GM12878 (cell line): ENCODE data around the gene LORICRIN. TPM values are rescaled to one million over a fixed set of nuclear protein-coding genes. Genes with fewer than 3 reads are reported as not detected.

Source experiments
- ATAC-seq: fragments of 200-7000 bp; cut with Tn5 transposase; 3 replicates; pipeline ENCODE4 v1.9.1; 2020; ENCODE audit warnings: mild to moderate bottlenecking, moderate library complexity
- BruUV-seq: library from RNA; stranded (reverse); fragments of 400-500 nt; replicated peaks from 2 replicates; lab custom pipeline; 2021; lab: Mats Ljungman, UMichigan
- CTCF ChIA-PET: fragments of 300-600 bp; sonication (Branson Sonifier 250); formaldehyde crosslinking; extraction: SDS; loops from one replicate; lab custom pipeline; 2021; ENCODE audit warnings: inconsistent platforms; lab: Yijun Ruan, JAX
- POLR2A ChIA-PET: fragments of 350-600 bp; formaldehyde crosslinking; extraction: SDS; loops from one replicate; lab custom pipeline; 2021; ENCODE audit warnings: inconsistent platforms; lab: Charles Lee
- RAD21 ChIA-PET: fragments of 300-600 bp; sonication (Branson Sonifier 250); formaldehyde crosslinking; loops from one replicate; lab custom pipeline; 2023; ENCODE audit warnings: antibody characterized with exemption; ENCODE audit not compliant: unreplicated experiment; lab: Charles Lee
- SMC1A ChIA-PET: fragments of 300-600 bp; sonication (Branson Sonifier 250); formaldehyde crosslinking; loops from one replicate; lab custom pipeline; 2023; ENCODE audit not compliant: unreplicated experiment, uncharacterized antibody; lab: Charles Lee
- DNase-seq: peaks from one replicate; pipeline ENCODE4 v3.0.0-alpha.2; 2011; ENCODE audit warnings: low read depth, low spot score
- FAIRE-seq: peaks from 3 replicates; lab custom pipeline; 2011; peaks lifted over from hg19 to GRCh38; lab: Jason Lieb, UNC
- H2AFZ ChIP-seq: 2 replicates; pipeline ENCODE4 v1.6.0; 2011; ENCODE audit warnings: low read depth, low read length, control low read depth; ENCODE audit not compliant: control insufficient read depth
- H3K27ac ChIP-seq: 2 replicates; pipeline ENCODE4 v1.5.1; 2011; ENCODE audit warnings: control low read depth; ENCODE audit not compliant: control insufficient read depth, insufficient read depth
- H3K27me3 ChIP-seq, 2 experiments: replicated peaks in 1 of 2; 2 replicates each; pipeline versions ENCODE4 v1.6.0 to v1.6.1; 2011; ENCODE audit warnings: low read length in 1 of 2; ENCODE audit not compliant: control insufficient read depth in 2 of 2, insufficient read depth in 2 of 2
- H3K36me3 ChIP-seq, 2 experiments: 2 replicates each; pipeline ENCODE4 v1.5.1; 2011; ENCODE audit warnings: low read length in 1 of 2; ENCODE audit not compliant: control insufficient read depth in 2 of 2, insufficient read depth in 2 of 2
- H3K4me1 ChIP-seq: 2 replicates; pipeline ENCODE4 v1.6.1; 2011; ENCODE audit warnings: mild to moderate bottlenecking, low read length, moderate library complexity, mixed read lengths; ENCODE audit not compliant: control insufficient read depth, insufficient read depth
- H3K4me2 ChIP-seq: 2 replicates; pipeline ENCODE4 v1.6.0; 2011; ENCODE audit warnings: control low read depth; ENCODE audit not compliant: control insufficient read depth, insufficient read depth
- H3K4me3 ChIP-seq: fragments of 200-600 bp; sonication (generic); 2 replicates; pipeline ENCODE4 v1.5.1; 2016
- H3K79me2 ChIP-seq: 2 replicates; pipeline ENCODE4 v1.6.0; 2011; ENCODE audit warnings: low read length; ENCODE audit not compliant: control insufficient read depth, insufficient read depth
- H3K9ac ChIP-seq: 2 replicates; pipeline ENCODE4 v1.8.0; 2011; ENCODE audit warnings: low read length, control low read depth, mixed read lengths; ENCODE audit not compliant: control insufficient read depth, insufficient read depth
- H3K9me3 ChIP-seq: replicated peaks from 3 replicates; pipeline ENCODE4 v1.5.1; 2011; ENCODE audit warnings: mild to moderate bottlenecking, low read length; ENCODE audit not compliant: control insufficient read depth, insufficient read depth
- H4K20me1 ChIP-seq: 2 replicates; pipeline ENCODE4 v1.6.0; 2011; ENCODE audit not compliant: control insufficient read depth, insufficient read depth
- IKZF1 ChIP-seq: fragments of 450-650 bp; conservative IDR thresholded peaks from 2 replicates; pipeline ENCODE4 v1.6.1; 2017; ENCODE audit warnings: antibody characterized with exemption, mild to moderate bottlenecking
- JUNB ChIP-seq: IDR thresholded peaks from 2 replicates; pipeline ENCODE4 v1.6.1; 2016; ENCODE audit warnings: antibody characterized with exemption, mild to moderate bottlenecking
- KLF5 ChIP-seq: fragments of 450-650 bp; IDR thresholded peaks from 2 replicates; pipeline ENCODE4 v1.6.1; 2014; ENCODE audit warnings: mild to moderate bottlenecking; ENCODE audit not compliant: partially characterized antibody
- MTA2 ChIP-seq: fragments of 450-650 bp; IDR thresholded peaks from 2 replicates; pipeline ENCODE4 v1.6.1; 2016; ENCODE audit warnings: low read depth, mild to moderate bottlenecking, moderate library complexity
- POLR2A ChIP-seq: IDR thresholded peaks from 2 replicates; pipeline ENCODE4 v1.6.1; 2011; ENCODE audit warnings: low read depth, mild to moderate bottlenecking, low read length
- POLR2AphosphoS2 ChIP-seq: IDR thresholded peaks from 2 replicates; pipeline ENCODE4 v1.6.1; 2011; ENCODE audit warnings: low read depth, mild to moderate bottlenecking, low read length, improper control_type of control experiment, moderate library complexity
- POU2F2 ChIP-seq: IDR thresholded peaks from 3 replicates; pipeline ENCODE4 v1.6.1; 2011; ENCODE audit warnings: low read depth, mild to moderate bottlenecking, low read length, borderline replicate concordance
- RAD51 ChIP-seq: fragments of 450-650 bp; IDR thresholded peaks from 2 replicates; pipeline ENCODE4 v1.6.1; 2016; ENCODE audit warnings: moderate library complexity, mild to moderate bottlenecking, inconsistent platforms
- RUNX3 ChIP-seq: IDR thresholded peaks from 2 replicates; pipeline ENCODE4 v1.6.1; 2012; ENCODE audit warnings: low read length, inconsistent platforms
- SIX5 ChIP-seq: IDR thresholded peaks from 2 replicates; pipeline ENCODE4 v1.6.1; 2011; ENCODE audit warnings: mild to moderate bottlenecking, low read depth, low read length, moderate library complexity; ENCODE audit not compliant: severe bottlenecking
- SREBF2 ChIP-seq: IDR thresholded peaks from 2 replicates; pipeline ENCODE4 v1.6.1; 2012; ENCODE audit warnings: mild to moderate bottlenecking, low read length
- SUPT20H ChIP-seq: IDR thresholded peaks from 2 replicates; pipeline ENCODE4 v1.6.1; 2011; ENCODE audit warnings: low read depth, mild to moderate bottlenecking, low read length, moderate library complexity, borderline replicate concordance; ENCODE audit not compliant: control insufficient read depth
- TAF1 ChIP-seq: IDR thresholded peaks from 2 replicates; pipeline ENCODE4 v1.6.1; 2011; ENCODE audit warnings: mild to moderate bottlenecking, low read depth, low read length, borderline replicate concordance
- ZNF217 ChIP-seq: fragments of 450-650 bp; IDR thresholded peaks from 2 replicates; pipeline ENCODE4 v1.6.1; 2017; ENCODE audit warnings: antibody characterized with exemption, mild to moderate bottlenecking
- ZNF687 ChIP-seq: fragments of 450-650 bp; IDR thresholded peaks from 2 replicates; pipeline ENCODE4 v1.6.1; 2017; ENCODE audit warnings: mild to moderate bottlenecking, moderate library complexity
- WGBS: methylation state at CpG from one replicate; pipeline ENCODE4 v1.1.6; 2016; ENCODE audit warnings: low lambda C conversion rate; ENCODE audit not compliant: insufficient replicate concordance, insufficient coverage; ENCODE audit errors: missing lambda C conversion rate; 5-methylcytosine and 5-hydroxymethylcytosine counted together
- in situ Hi-C: fragments of 300-500 bp; cut with MboI; formaldehyde crosslinking; loops from 9 replicates; pipeline ENCODE4 v1.14.3; 2018; ENCODE audit warnings: mixed read lengths
- intact Hi-C: fragments of 100-400 bp; cut with micrococcal nuclease; formaldehyde crosslinking; loops from one replicate; pipeline ENCODE4 v1.14.2; 2022; ENCODE audit not compliant: unreplicated experiment
- polyA plus RNA-seq, 11 experiments: library from polyadenylated mRNA; depleted of rRNA in 4 of 11; unstranded in 6 of 11; stranded (reverse) in 5 of 11; fragments of >200 nt; fragmentation: Nextera tagmentation in 4 of 11; fragmentation: Illumina TruSeq in 1 of 11; extraction: Ambion mirVana in 4 of 11; extraction: Trizol in 1 of 11; gene quantifications; 1 replicate in 1 of 11; 2 replicates in 10 of 11; pipeline versions ENCODE4 v1.2.1 to v1.2.3, GENCODE V29; 2011 to 2016; ENCODE audit warnings: inconsistent platforms in 2 of 11, missing spikeins in 2 of 11, low read depth in 1 of 11
- total RNA-seq, 4 experiments: library from RNA; depleted of rRNA in 3 of 4; stranded (reverse); fragments of >200 nt in 3 of 4; fragmentation: Illumina TruSeq in 1 of 4; extraction: Trizol in 1 of 4; gene quantifications; 2 replicates each; pipeline versions ENCODE4 v1.2.1 to v1.2.3, GENCODE V29; 2013 to 2021

The LORICRIN gene
- total and polyA plus RNA-seq, 10 of the 15 experiments (the other 5 are each of a cell fraction or from before 2014, with no cell fraction given), result 0.06 to 0.37 TPM; not detected in 8

- Histone ChIP-seq H3K79me2 (no peaks in the 10 kb centered on the region), H3K36me3 (no peaks in the 10 kb centered on the region), H3K27ac (no peak overlapping the region), H3K9ac (no peak overlapping the region), H3K27me3 (no peaks in the 10 kb centered on the region; a peak in 1 of 4 replicates), H2AFZ (no peak overlapping the region), H3K9me3 (no peaks in the 10 kb centered on the region; the same call in 2 of the 3 replicates), H4K20me1 (no peaks in the 10 kb centered on the region), H3K4me3 (no peak overlapping the region), H3K4me1 (no peaks in the 10 kb centered on the region), H3K4me2 (no peak overlapping the region)
- POLR2A ChIA-PET, result no interaction called here
- TF ChIP-seq POU2F2 (no peak), SREBF2 (no peak), SUPT20H (no peak), RAD51 (no peak), POLR2A (no peak), ZNF687 (no peak), KLF5 (no peak), TAF1 (no peak), MTA2 (no peak), RUNX3 (no peak), IKZF1 (no peak), SIX5 (no peak), ZNF217 (no peak), JUNB (no peak), POLR2AphosphoS2 (no peak)
- CTCF ChIA-PET, result interaction anchor here (0.5 to 5.1 kb wide), 4 partner anchors 11 to 94 kb away, joined by 3 to 40 read pairs (median 3); no protein-coding TSS in a partner anchor
- no TSS peak for BruUV-seq
- WGBS, result 5% methylated on average over 2 of the region's 2 CpGs
- RAD21 ChIA-PET, result no interaction called here
- ATAC-seq, result no peak
- no peak for DNase-seq
- in situ Hi-C loops (no loop called here), intact Hi-C loops (no loop called here)
- SMC1A ChIA-PET, result no interaction called here
- no peak for FAIRE-seq
Observed at GRCh38 chr1:153309441-153309840, 50.0 kb downstream of the LORICRIN start.
